ENCODE data around the gene ZCCHC7. TPM values are rescaled to one million over a fixed set of nuclear protein-coding genes. Genes with fewer than 3 reads are reported as not detected.
"Not testable (repeated sequence)": the region's sequence is repeated elsewhere in the genome, so short reads cannot be mapped to it uniquely, and the experiment has no call there.

The ZCCHC7 gene
- total and polyA plus RNA-seq, 7 experiments from 2014 or later = 26.1 to 47.1 (median 40.3) TPM

- Mint-ChIP-seq H3K36me3 (peaks cover 0 to 25% (median 17%) of the 10 kb centered on the region in 5 donors), H3K9me3 (peaks cover 0 to 3% (median 0%) of the 10 kb centered on the region in 11 donors), H3K4me3 (no peak overlapping the region), H3K27ac (peak overlapping the region in 1 of 9 donors; percentile 33), H3K27me3 (no peaks in the 10 kb centered on the region), H3K4me1 (peaks cover 34 to 93% (median 83%) of the 10 kb centered on the region in 7 donors)
- H3K36me3 ChIP-seq (ENCODE audit: control insufficient read depth in 2 of 3, insufficient read depth in 3 of 3, low read length in 3 of 3) = no peaks in the 10 kb centered on the region
- intact Hi-C loops (cut with micrococcal nuclease) = loop anchor here in 1 of 2 donors (5.0 to 10.0 kb wide), 2 partner anchors 53 to 215 kb away; no protein-coding TSS in a partner anchor
- POLR2A ChIA-PET = no interaction called here
- DNase-seq = no peak
- H3K9me3 ChIP-seq (ENCODE audit: control insufficient read depth in 2 of 3, low read length in 3 of 3) = no peaks in the 10 kb centered on the region
- H3K27me3 ChIP-seq (ENCODE audit: control insufficient read depth in 2 of 2, insufficient read depth in 2 of 2, low read length in 2 of 2) = no peaks in the 10 kb centered on the region
- ATAC-seq = no peak
- H3K4me3 ChIP-seq (ENCODE audit: low read length) = no peak overlapping the region
- no peak overlapping the region for H3K27ac ChIP-seq (ENCODE audit: low read depth, low read length)
- H3K4me1 ChIP-seq (ENCODE audit: control insufficient read depth in 2 of 2, insufficient read depth in 2 of 2, low read length in 2 of 2) = peaks cover 16 to 32% of the 10 kb centered on the region in 2 donors
- CTCF ChIA-PET = interaction anchor here (0.9 kb wide), 1 partner anchor 32 kb away, joined by 3 read pairs; no protein-coding TSS in a partner anchor
Observed at GRCh38 chr9:37297592-37297991, 177.2 kb downstream of the ZCCHC7 start.

- CTCF ChIA-PET = interaction anchor here (0.6 to 1.3 kb wide), 2 partner anchors 14 to 32 kb away, joined by 3 to 5 read pairs; no protein-coding TSS in a partner anchor
- DNase-seq (no peak), ATAC-seq (no peak)
- Mint-ChIP-seq H3K4me3 (peak overlapping the region in 4 of 10 donors; percentile 32 to 74 (median 50)), H3K4me1 (peaks cover 34 to 81% (median 69%) of the 10 kb centered on the region in 7 donors), H3K27me3 (no peaks in the 10 kb centered on the region), H3K27ac (peak overlapping the region in 3 of 9 donors; percentile 23 to 25 (median 25)), H3K36me3 (peaks cover 0 to 43% (median 34%) of the 10 kb centered on the region in 5 donors), H3K9me3 (peaks cover 0 to 3% (median 0%) of the 10 kb centered on the region in 11 donors)
- H3K36me3 ChIP-seq (ENCODE audit: control insufficient read depth in 2 of 3, insufficient read depth in 3 of 3, low read length in 3 of 3) = peaks cover 0 to 20% (median 0%) of the 10 kb centered on the region in 3 experiments
- H3K9me3 ChIP-seq (ENCODE audit: control insufficient read depth in 2 of 3, low read length in 3 of 3) = no peaks in the 10 kb centered on the region
- no peak overlapping the region for H3K27ac ChIP-seq (ENCODE audit: low read depth, low read length)
- H3K27me3 ChIP-seq (ENCODE audit: control insufficient read depth in 2 of 2, insufficient read depth in 2 of 2, low read length in 2 of 2) = no peaks in the 10 kb centered on the region
- POLR2A ChIA-PET = no interaction called here
- intact Hi-C loops (cut with micrococcal nuclease) = loop anchor here (5.0 to 10.0 kb wide), 5 partner anchors 106 to 263 kb away; partner anchors contain the start of gene ZCCHC7 (in 1 of the 2)
- H3K4me3 ChIP-seq (ENCODE audit: low read length) = no peak overlapping the region
- H3K4me1 ChIP-seq (ENCODE audit: control insufficient read depth in 2 of 2, insufficient read depth in 2 of 2, low read length in 2 of 2) = peaks cover 25 to 37% of the 10 kb centered on the region in 2 donors
Observed at GRCh38 chr9:37300620-37301019, 180.2 kb downstream of the ZCCHC7 start.

- Histone ChIP-seq H3K36me3 (ENCODE audit: control insufficient read depth in 2 of 3, insufficient read depth in 3 of 3, low read length in 3 of 3) (peaks cover 0 to 20% (median 0%) of the 10 kb centered on the region in 3 experiments), H3K27me3 (ENCODE audit: control insufficient read depth in 2 of 2, insufficient read depth in 2 of 2, low read length in 2 of 2) (no peaks in the 10 kb centered on the region), H3K4me3 (ENCODE audit: low read length) (no peak overlapping the region), H3K9me3 (ENCODE audit: control insufficient read depth in 2 of 3, low read length in 3 of 3) (no peaks in the 10 kb centered on the region), H3K27ac (ENCODE audit: low read depth, low read length) (no peak overlapping the region), H3K4me1 (ENCODE audit: control insufficient read depth in 2 of 2, insufficient read depth in 2 of 2, low read length in 2 of 2) (peaks cover 25 to 37% of the 10 kb centered on the region in 2 donors)
- DNase-seq (no peak), ATAC-seq (no peak)
- Mint-ChIP-seq H3K4me3 (peak overlapping the region in 9 of 10 donors; percentile 64 to 78 (median 74)), H3K9me3 (peaks cover 0 to 3% (median 0%) of the 10 kb centered on the region in 11 donors), H3K36me3 (peaks cover 0 to 43% (median 29%) of the 10 kb centered on the region in 5 donors), H3K4me1 (peaks cover 31 to 75% (median 62%) of the 10 kb centered on the region in 7 donors), H3K27ac (peak overlapping the region in 7 of 9 donors; percentile 25 to 89 (median 71)), H3K27me3 (no peaks in the 10 kb centered on the region)
- POLR2A ChIA-PET = interaction anchor here (0.6 kb wide), 1 partner anchor 181 kb away, joined by 3 read pairs; the partner anchor contains the start of gene ZCCHC7
- CTCF ChIA-PET = interaction anchor here (0.6 to 1.3 kb wide), 2 partner anchors 15 to 32 kb away, joined by 3 to 5 read pairs; no protein-coding TSS in a partner anchor
- intact Hi-C loops (cut with micrococcal nuclease) = loop anchor here (5.0 to 10.0 kb wide), 5 partner anchors 106 to 264 kb away; partner anchors contain the start of gene ZCCHC7 (in 1 of the 2)
Observed at GRCh38 chr9:37301042-37301853, 180.9 kb downstream of the ZCCHC7 start.

- DNase-seq (no peak), ATAC-seq (no peak)
- intact Hi-C loops (cut with micrococcal nuclease) = loop anchor here (1.0 to 10.0 kb wide), 7 partner anchors 107 to 265 kb away; partner anchors contain the start of gene ZCCHC7 (in 2 of the 2)
- peaks cover 31 to 70% (median 58%) of the 10 kb centered on the region in 7 donors for H3K4me1 Mint-ChIP-seq
- H3K36me3 ChIP-seq (ENCODE audit: control insufficient read depth in 2 of 3, insufficient read depth in 3 of 3, low read length in 3 of 3) = peaks cover 0 to 20% (median 0%) of the 10 kb centered on the region in 3 experiments
- H3K4me3 ChIP-seq (ENCODE audit: low read length) = no peak overlapping the region
- H3K27ac Mint-ChIP-seq = peak overlapping the region; percentile 8 to 89 (median 70)
- H3K27me3 ChIP-seq (ENCODE audit: control insufficient read depth in 2 of 2, insufficient read depth in 2 of 2, low read length in 2 of 2) = no peaks in the 10 kb centered on the region
- H3K27ac ChIP-seq (ENCODE audit: low read depth, low read length) = no peak overlapping the region
- H3K4me3 Mint-ChIP-seq = peak overlapping the region; percentile 64 to 78 (median 74)
- peaks cover 25 to 37% of the 10 kb centered on the region in 2 donors for H3K4me1 ChIP-seq (ENCODE audit: control insufficient read depth in 2 of 2, insufficient read depth in 2 of 2, low read length in 2 of 2)
- peaks cover 0 to 40% (median 28%) of the 10 kb centered on the region in 5 donors for H3K36me3 Mint-ChIP-seq
- H3K9me3 Mint-ChIP-seq = peaks cover 0 to 3% (median 0%) of the 10 kb centered on the region in 11 donors
- H3K9me3 ChIP-seq (ENCODE audit: control insufficient read depth in 2 of 3, low read length in 3 of 3) = no peaks in the 10 kb centered on the region
- CTCF ChIA-PET = no interaction called here
- H3K27me3 Mint-ChIP-seq = no peaks in the 10 kb centered on the region
- POLR2A ChIA-PET = no interaction called here
Observed at GRCh38 chr9:37301854-37302172, 181.4 kb downstream of the ZCCHC7 start.

- intact Hi-C loops (cut with micrococcal nuclease) = loop anchor here (1.0 to 10.0 kb wide), 7 partner anchors 107 to 265 kb away; partner anchors contain the start of gene ZCCHC7 (in 2 of the 2)
- H3K4me1 ChIP-seq (ENCODE audit: control insufficient read depth in 2 of 2, insufficient read depth in 2 of 2, low read length in 2 of 2) = peaks cover 25 to 37% of the 10 kb centered on the region in 2 donors
- DNase-seq = peak in 7 of 9 donors; percentile 26 to 64 (median 54)
Observed at GRCh38 chr9:37302277-37302676, 181.9 kb downstream of the ZCCHC7 start.

GRCh38 chr9:37303272-37303671 is 182.9 kb downstream of the ZCCHC7 start:
- H3K9me3 ChIP-seq (ENCODE audit: control insufficient read depth in 2 of 3, low read length in 3 of 3); H3K27ac ChIP-seq (ENCODE audit: low read depth, low read length); H3K27me3 ChIP-seq (ENCODE audit: control insufficient read depth in 2 of 2, insufficient read depth in 2 of 2, low read length in 2 of 2); ATAC-seq; DNase-seq; POLR2A ChIA-PET; CTCF ChIA-PET; H3K9me3 Mint-ChIP-seq; H3K4me3 ChIP-seq (ENCODE audit: low read length); H3K27me3 Mint-ChIP-seq: not testable (repeated sequence)
- Mint-ChIP-seq H3K4me3 (peak overlapping the region in 2 of 10 donors; percentile 67 to 78), H3K27ac (peak overlapping the region in 6 of 9 donors; percentile 36 to 89 (median 49)), H3K36me3 (peaks cover 0 to 34% (median 26%) of the 10 kb centered on the region in 5 donors), H3K4me1 (peaks cover 31 to 62% (median 51%) of the 10 kb centered on the region in 7 donors)
- intact Hi-C loops (cut with micrococcal nuclease) = loop anchor here (2.0 to 10.0 kb wide), 6 partner anchors 108 to 266 kb away; partner anchors contain the start of gene ZCCHC7 (in 1 of the 2)
- Histone ChIP-seq H3K4me1 (ENCODE audit: control insufficient read depth in 2 of 2, insufficient read depth in 2 of 2, low read length in 2 of 2) (peaks cover 25 to 37% of the 10 kb centered on the region in 2 donors), H3K36me3 (ENCODE audit: control insufficient read depth in 2 of 3, insufficient read depth in 3 of 3, low read length in 3 of 3) (peaks cover 0 to 24% (median 0%) of the 10 kb centered on the region in 3 experiments)

More at GRCh38 chr9:37302277-37302676, 181.9 kb downstream of the ZCCHC7 start:
- H3K27ac Mint-ChIP-seq = peak overlapping the region; percentile 34 to 89 (median 71)
- peak; percentile 88 for ATAC-seq
- ChIA-PET POLR2A (interaction anchor here (0.6 kb wide), 1 partner anchor 185 kb away, joined by 3 read pairs; no protein-coding TSS in a partner anchor), CTCF (interaction anchor here (0.8 kb wide), 1 partner anchor 21 kb away, joined by 3 read pairs; no protein-coding TSS in a partner anchor)
- H3K36me3 Mint-ChIP-seq = peaks cover 0 to 40% (median 28%) of the 10 kb centered on the region in 5 donors
- H3K4me1 Mint-ChIP-seq = peaks cover 31 to 70% (median 58%) of the 10 kb centered on the region in 7 donors
- no peaks in the 10 kb centered on the region for H3K27me3 Mint-ChIP-seq
- peaks cover 0 to 24% (median 0%) of the 10 kb centered on the region in 3 experiments for H3K36me3 ChIP-seq (ENCODE audit: control insufficient read depth in 2 of 3, insufficient read depth in 3 of 3, low read length in 3 of 3)
- H3K9me3 ChIP-seq (ENCODE audit: control insufficient read depth in 2 of 3, low read length in 3 of 3) = no peaks in the 10 kb centered on the region
- no peaks in the 10 kb centered on the region for H3K27me3 ChIP-seq (ENCODE audit: control insufficient read depth in 2 of 2, insufficient read depth in 2 of 2, low read length in 2 of 2)
- peaks cover 0 to 3% (median 0%) of the 10 kb centered on the region in 11 donors for H3K9me3 Mint-ChIP-seq
- no peak overlapping the region for H3K27ac ChIP-seq (ENCODE audit: low read depth, low read length)
- no peak overlapping the region for H3K4me3 ChIP-seq (ENCODE audit: low read length)
- H3K4me3 Mint-ChIP-seq = peak overlapping the region; percentile 64 to 78 (median 74)
